CD1c-positive myeloid dendritic cell (primary cell): Measurements from ENCODE around the gene MYRFL.
"Not testable (repeated sequence)": the region's sequence is repeated elsewhere in the genome, so short reads cannot be mapped to it uniquely, and the experiment has no call there.

Experiments
- DNase-seq: peaks from one replicate; pipeline ENCODE4 v3.0.0-alpha.2; 2016; ENCODE audit errors: extremely low spot score

The MYRFL gene

DNA sequence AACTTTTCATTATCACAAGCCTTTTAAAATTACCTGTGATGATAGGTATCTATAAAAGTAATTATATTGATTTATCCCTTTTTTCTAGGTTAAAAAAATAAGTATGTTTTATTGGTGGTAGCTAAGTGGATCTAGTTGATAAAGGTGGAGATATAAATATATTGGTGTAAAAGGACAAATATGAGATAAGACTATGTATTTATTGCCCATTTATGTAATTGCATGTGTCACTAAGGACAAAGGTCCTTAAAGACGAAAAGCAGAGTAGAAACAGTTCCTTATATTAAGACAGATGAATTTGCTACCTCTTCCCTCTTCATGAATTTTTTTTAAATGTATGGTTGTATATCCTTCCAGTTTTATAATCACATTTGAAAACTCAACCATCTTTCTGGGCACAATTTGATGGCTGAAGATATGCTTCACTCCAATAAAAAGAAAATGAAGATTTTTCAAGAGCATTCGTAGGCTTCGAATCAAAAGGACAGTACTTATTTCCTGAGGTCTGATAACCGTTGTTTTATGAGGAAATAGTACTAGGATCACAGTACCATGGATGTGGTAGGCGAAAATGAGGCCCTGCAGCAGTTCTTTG lies at the start of gene MYRFL:
Gene MYRFL, plus strand, starts transcription at position 262 of the 595 bp plus-strand sequence. Its CDS starts 291 bp downstream, at position 553.
- DNase-seq: no peak

DNA sequence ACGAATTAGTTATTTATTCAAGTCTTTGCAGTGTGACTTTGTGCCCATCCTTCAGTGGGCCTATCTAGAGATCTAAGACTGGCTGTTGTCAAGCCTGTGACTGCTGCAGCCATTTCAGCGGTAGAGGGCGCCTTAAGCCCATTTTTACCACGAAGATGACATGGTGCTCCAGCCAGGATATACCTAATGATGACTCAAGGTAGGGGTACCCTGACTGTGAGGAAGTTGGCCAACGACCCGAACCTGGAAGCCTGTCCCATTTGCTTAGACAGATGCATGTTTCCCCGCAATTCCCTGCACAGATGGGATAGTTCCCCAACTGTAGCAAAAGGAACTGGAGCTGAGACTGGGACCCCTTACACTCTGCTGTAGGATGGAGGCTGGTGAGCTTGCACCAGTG lies 45.1 kb upstream of the MYRFL start:
- no peak for DNase-seq

DNA sequence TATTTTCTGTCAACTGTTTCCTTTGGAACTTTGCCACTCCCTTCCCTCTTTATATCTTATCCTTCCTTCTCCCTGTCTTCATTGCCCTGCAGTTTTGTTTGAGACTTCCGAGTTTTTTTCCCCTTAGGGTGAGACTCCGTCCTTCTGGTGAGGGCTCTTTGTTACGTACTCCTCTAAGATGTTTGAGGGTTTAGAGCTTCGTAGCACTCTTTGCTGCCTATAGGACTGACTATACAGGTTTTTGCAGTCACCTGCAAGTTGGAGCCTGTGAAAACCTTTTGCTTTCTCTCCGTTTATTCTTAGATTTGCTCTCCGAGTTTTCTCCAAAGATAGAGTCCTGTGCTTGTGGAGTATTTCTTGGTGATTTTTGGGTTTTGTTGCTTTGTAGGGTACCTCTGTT lies 41.7 kb upstream of the MYRFL start:
- no peak for DNase-seq

DNA sequence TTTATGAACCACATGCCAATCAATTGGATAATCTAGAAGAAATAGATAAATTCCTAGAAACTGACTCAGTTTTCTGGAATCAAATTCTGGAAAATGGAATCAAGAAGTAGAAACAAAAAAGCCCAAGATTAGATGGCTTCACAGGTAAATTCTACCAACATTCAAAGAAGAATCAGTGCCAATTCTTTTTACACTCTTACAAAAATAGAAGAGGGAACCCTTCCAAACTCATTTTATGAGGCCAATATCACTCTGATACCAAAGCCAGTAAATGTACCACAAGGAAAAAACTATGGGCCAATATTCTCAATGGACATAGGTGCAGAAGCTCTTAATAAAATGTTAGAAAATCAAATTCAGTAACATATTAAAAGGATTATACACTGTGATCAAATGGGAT lies 35.7 kb upstream of the MYRFL start:
- no peak for DNase-seq

DNA sequence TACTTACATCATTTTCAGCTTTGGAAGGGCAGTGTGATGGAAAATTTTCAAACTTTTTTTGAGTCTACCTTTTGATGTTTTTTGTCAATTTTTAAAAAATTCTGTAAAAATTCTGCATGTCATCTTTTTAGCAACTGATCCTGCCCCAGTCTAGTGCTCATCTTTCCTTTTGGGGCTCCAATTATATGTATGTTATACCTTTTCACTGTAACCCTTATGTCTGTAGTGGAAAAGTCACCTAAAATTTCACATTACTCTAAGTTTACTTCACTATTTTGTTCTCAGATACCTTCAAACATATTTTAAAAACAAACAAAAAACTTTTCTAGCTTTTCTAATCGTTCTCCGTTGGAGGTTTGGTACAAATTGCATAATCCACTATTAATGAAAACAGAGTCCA lies 32.5 kb upstream of the MYRFL start:
- no peak for DNase-seq

DNA sequence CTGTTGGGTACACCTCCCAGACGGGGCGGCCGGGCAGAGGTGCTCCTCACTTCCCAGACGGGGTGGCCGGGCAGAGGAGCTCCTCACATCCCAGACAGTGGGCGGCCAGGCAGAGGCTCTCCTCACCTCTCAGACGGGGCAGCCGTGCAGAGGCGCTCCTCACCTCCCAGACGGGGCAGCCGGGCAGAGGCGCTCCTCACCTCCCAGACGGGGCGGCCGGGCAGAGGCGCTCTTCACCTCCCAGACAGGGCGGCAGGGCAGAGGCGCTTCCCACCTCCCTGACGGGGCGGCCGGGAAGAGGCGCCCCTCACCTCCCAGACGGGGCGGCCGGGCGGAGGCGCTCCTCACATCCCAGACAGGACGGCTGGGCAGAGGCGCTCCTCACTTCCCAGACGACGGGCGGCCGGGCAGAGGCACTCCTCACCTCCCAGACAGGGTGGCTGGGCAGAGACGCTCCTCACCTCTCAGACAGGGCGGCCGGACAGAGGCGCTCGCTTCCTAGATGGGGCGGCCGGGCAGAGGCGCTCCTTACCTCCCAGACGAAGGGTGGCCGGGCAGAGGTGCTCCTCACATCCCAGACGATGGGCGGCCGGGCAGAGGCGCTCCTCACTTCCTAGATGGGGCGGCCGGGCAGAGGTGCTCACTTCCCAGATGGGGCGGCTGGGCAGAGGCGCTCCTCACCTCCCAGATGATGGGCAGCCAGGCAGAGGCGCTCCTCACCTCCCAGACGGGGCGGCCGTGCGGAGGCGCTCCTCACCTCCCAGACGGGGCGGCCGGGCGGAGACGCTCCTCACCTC lies 17.7 kb upstream of the MYRFL start:
- DNase-seq: not testable (repeated sequence)

DNA sequence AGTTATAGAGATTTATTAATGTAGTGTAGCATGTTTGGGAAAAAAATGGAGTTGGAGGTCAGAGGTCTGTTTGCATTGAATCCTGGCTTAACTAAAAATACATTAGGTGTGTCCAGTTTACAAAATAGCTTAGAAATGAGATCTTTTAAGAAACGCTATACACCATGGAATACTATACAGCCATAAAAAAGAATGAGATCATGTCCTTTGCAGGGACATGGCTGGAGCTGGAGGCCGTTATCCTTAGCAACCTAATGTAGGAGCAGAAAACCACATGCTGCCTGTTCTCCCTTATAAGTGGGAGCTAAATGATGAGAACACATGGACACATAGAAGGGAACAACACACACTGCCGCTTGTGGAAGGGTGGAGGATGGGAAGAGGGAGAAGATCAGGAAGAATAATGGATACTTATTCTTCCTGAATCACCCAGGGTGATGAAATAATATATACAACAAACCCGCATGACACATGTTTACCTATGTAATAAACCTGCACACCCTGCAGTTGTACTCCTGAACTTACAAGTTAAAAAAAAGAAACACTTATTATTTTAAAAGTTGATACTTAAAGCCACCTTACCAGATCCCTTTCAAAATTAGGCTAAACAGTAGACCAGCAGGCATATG lies 14.0 kb upstream of the MYRFL start:
- no peak for DNase-seq

DNA sequence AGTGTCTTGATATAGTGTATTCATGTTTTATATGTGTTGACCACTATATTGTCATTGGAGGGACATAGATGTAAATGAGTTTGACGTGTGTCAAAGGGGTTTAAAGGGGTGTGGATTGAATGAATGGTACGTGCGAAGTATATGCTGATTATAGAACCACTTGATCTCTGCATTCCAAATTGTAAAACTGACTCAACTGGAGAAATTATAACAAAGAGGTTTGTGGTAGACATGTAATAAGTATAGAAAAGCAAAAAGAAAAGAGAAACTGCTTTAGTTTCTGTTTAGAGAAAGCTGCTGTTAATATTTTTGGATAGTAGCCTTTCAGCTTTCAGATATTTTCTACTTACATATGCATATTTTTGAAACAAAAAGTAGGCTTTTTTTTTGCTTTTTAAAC lies 8.9 kb upstream of the MYRFL start:
- no peak for DNase-seq

DNA sequence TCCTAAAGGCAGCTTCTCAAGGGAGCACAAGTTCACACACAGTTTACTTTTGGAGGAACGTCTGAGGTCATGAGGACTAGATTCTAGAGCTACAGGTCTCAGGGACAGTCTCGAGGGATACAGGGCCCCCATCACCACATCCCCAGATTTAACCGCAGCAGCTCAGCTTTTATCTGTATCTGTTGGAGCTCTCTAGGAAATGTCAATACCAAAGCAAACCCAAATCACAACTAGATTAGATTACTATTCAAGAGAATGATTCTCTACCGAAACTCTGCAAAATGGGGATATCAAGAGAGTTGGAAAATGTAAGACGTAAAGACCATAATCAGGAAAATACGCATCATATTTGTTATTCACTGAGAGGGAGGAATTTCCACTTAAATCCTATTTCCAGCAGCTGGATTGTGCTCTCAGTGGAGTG lies 4.0 kb upstream of the MYRFL start:
- DNase-seq: no peak

DNA sequence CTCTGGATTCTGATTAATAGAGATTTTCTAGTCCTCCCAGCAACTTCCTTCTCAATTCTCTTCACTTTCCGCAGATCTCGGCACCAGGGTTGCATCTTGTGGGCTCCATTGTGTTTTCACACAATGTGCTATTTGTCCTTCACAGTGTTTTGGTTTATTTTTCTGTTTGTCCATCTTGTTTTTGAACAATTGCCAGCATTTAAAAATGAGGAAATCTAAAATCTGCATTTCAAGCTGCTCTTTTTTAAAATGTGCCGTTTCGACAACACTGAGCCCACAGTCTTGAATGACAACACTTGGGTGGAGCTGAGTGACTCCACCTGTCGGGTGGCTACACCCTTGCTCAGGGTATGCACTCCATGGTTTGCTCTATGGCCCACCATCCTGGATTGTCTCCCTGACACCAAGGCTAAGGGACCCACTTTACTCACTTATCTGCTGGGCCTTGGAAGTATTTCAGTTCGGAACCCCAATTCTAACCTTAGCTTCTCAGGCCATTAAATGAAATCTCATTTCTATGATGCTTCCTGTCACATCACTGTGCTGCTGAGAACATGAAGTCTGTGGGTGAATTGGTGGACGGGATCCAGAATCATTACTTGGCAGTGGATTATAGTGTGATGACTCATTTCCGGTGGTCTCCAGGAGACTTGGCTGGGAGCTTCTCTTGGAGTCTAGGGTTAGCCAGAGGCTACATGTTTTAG lies 3.4 kb upstream of the MYRFL start:
- DNase-seq: no peak

DNA sequence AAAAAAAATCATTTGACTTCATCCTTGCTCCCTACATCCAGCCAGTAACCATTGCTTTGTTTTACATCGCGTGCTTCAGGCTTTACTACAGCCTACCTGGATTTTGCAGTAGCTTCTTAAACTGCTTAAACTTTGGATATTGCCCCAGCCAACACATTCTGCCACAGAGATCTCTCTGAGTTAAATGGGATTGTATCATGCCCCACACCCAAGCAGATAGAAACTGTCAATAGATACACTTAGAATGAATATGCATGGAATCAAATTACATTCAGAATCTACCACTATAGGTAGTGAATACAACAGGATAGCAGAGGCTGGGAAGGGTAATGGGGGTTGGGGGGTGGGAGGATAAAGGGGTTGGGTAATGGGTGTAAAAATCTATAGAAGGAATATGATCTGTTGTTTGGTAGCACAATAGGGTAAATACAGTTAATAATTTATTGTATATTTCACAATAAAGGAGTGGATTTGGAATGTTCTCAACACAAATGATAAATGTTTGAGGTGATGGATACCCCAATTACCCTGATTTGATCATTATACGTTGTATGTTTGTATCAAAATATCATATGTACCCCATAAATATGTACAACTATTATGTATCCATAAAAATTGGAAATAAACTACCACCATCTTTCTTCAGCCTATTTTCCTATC lies 2.7 kb upstream of the MYRFL start:
- DNase-seq: no peak

DNA sequence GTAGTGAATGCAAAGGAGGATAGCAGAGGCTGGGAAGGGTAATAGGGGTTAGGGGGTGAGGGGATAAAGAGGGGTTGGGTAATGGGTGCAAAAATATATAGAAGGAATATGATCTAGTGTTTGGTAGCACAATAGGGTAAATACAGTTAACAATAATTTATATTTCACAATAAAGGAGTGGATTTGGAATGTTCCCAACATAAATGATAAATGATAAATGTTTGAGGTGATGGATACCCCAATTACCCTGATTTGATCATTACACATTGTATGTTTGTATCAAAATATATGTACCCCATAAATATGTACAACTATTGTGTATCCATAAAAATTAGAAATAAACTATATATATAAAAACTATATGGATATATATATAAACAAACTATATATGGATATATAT lies 999 bp upstream of the MYRFL start:
- DNase-seq: no peak

DNA sequence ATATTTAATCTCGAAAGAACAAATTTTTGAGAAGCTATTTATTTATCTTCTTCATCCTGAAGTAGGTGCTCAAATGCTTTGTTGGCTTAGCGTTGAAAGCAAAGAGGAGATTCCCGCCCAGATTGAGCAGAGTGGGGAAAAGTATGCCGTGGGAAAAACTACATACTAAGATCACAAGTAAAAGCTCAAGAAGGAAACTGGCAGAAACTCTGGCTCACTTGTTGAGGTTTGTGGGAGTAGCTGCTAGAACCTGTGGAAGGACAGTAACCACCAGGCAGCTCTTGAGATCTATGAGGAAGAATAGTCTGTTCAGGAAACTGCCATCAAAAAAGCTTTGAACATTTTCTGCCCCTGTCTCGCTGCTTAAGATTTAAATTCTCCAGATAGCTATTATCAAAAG lies 3.9 kb downstream of the MYRFL start:
- DNase-seq: no peak

DNA sequence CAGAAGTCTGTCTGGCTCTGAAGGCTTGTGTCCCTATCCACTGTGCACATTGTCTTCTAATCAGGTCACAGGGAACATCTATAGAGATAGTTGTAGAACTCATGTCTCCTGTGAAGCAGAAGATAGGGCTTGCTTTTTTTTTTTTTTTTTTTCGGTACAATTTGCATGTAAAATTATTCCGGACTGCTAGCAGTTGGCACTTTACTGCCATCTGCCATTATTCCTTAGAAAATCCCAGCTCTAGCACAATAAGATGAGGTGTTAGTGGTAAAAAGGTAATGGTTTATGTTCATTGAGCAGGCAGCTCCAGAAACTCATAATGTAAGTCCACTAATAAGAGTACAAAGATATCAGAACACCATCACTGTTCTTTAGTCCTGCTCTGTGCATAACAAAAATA lies 8.7 kb downstream of the MYRFL start:
- no peak for DNase-seq

DNA sequence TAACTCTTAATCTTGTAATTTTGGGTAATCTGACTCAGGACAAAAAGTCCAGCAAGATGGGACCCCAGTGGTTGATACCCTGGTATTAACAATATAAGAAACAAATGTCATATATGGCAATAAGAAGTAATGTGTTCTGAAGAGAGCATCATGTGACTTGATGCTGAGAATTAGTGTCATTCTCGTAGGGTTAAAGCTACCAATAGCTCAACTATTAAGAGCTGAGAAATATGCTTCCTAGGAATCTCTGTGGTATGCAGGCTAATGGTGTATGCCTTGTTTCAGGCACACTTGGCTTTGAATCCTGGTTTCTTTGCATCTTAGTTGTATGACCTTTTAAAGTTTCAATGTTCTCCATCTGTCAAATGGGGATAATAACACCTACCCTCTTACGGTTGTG lies 9.1 kb downstream of the MYRFL start:
- no peak for DNase-seq

DNA sequence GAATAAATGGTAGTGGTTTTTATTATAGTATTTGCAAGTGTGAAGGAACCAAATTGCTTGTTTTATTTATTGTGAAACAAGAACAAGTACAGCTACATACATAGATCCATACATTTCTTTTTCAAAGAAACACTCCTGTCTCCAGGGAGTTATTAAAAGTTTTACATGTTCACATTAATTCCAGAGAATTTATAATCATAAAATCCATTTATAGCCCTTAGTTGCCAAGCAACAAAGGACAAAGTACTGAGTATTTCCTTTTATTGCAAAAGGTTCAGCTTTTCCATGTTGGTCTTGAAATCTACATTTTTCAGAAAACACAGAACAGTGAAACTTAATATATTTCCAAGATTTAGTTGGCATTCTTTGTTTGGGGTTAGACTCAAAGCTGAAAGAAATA lies 9.5 kb downstream of the MYRFL start:
- DNase-seq: no peak

DNA sequence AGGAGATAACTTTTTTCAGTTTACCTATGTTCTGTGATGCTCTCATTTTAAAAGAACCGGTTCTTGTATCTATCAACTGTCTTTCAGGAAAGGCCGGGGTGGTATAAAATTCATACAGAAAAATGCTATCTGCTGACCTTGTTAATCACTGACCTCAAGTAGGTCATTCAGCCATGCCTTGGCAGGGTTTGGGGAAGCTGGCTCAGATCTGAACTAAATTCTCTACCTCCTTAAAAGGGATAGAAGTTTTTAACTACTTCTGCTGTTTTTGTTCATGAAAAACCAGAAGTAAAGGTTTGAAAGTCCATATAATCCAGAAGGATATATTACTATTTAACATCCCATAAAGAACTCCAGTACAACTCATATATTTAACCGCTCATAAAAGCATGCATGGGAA lies 10.1 kb downstream of the MYRFL start:
- peak; percentile 60 for DNase-seq

DNA sequence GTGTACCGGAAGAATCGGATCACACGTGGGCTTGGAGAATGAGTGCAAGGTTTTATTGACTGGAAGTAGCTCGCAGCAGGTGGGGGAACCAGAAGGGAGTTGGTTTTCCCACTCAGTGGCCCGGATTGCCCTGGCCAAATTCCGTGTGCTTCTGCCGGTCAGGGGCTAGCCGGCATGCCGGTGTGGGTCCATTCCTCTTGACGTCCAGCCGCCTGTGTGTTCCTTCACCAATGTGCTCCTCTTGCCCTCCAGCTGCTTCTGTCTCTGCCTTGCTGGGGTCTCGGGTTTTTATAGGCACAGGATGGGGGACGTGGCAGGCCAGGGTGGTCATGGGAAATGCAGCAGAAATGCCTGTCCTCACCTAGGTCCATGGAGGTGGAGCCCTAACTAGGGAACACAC lies 11.0 kb downstream of the MYRFL start:
- DNase-seq: no peak

DNA sequence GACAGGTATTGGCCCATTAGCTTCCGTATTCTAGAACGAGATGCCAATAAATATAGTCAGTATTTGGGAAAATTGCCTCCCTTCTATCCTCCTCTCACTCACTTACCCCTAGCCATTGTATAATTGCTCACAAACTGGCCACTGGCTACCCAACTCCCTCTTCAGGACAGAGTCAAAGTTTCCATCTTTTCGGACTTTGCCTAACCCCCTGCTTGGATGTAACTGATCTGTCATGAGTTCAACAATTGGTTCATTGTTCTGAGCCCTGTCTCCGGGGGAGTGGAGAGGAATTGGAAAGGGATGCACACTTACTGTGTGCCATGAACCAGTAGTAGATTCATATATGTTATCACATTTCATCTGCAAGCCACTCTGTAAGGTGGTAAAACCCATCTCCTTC lies 12.2 kb downstream of the MYRFL start:
- no peak for DNase-seq

DNA sequence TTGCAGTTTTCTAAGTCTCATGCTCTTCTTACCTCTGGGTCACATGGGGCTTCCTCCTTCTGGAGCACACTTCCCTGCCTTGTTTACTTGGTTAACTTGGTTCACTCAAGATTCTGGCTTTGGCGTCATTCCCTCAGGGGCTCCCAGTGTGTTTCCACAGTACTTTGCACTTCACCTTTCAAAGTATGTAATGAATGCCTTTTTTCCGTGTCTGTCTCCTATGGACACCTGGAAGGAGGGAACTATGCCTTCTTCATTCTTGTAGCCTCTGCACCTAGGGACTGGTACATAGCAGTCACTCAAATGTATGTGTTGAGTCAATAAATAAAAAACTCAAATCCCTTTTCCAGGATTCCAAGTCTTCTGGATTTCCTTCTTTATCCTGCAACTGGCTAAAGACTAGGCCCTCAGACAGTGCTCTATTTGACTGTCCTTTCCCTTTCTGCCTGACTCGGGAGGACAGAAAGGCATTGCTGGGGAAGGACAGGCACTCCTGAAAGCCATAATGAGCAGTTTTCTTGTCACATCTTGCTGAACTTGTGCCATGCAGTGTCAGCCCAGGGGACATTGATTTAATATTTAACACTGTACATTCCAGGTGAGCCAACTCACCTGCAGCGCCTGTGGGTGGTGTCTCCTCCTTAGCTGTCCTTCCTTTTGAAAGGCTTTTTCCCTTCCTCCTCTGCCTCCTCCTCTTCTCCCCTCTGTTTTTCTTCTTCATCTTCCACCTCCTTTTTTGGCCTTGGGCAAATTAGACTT lies 12.8 kb downstream of the MYRFL start:
- DNase-seq: no peak

DNA sequence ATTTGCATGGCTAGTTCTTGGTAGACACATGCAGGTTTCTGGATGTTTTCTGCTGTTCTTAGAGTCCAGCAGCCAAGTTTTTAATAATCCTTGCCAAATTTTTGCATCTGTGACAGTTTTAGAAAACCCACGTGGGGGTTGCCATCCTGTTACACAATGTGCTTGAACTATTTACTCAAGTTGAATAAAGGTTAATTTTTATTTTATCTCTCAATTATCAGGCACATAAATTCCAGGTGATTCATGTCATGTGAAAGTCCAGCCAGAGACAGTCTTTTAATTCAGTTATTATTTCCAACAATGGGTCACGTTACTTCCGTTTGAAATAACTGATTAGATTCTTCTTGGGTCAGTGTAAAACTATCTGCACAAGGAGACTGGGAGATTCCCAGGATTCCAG lies 15.7 kb downstream of the MYRFL start:
- DNase-seq: no peak
